PC-3 (cell line): ENCODE results near the gene GPC5. TPM values are rescaled to one million over a fixed set of nuclear protein-coding genes. Genes with fewer than 3 reads are reported as not detected.

Experiments
- ATAC-seq: fragments of 200-7000 bp; cut with Tn5 transposase; 2 replicates; pipeline ENCODE4 v1.9.1; 2020; ENCODE audit warnings: mild to moderate bottlenecking, moderate library complexity
- BruUV-seq: library from RNA; stranded (reverse); fragments of 400-500 nt; replicated peaks from 2 replicates; lab custom pipeline; 2021; lab: Mats Ljungman, UMichigan
- CTCF ChIA-PET: fragments of 300-600 bp; sonication (Branson Sonifier 250); formaldehyde crosslinking; loops from one replicate; lab custom pipeline; 2022; ENCODE audit warnings: antibody characterized with exemption; lab: Charles Lee
- POLR2A ChIA-PET: fragments of 300-600 bp; sonication (Branson Sonifier 250); formaldehyde crosslinking; loops from one replicate; lab custom pipeline; 2022; ENCODE audit warnings: antibody characterized with exemption; ENCODE audit not compliant: unreplicated experiment; lab: Charles Lee
- DNase-seq: peaks from one replicate; pipeline ENCODE4 v3.0.0-alpha.2; 2015
- H2AFZ ChIP-seq: fragments of 300-600 bp; sonication (generic); 2 replicates; pipeline ENCODE4 v1.6.0; 2016; ENCODE audit warnings: antibody characterized with exemption, low read length
- H3F3A ChIP-seq: fragments of 300-600 bp; sonication (generic); one replicate; pipeline ENCODE4 v1.6.0; 2017; ENCODE audit warnings: antibody characterized with exemption, low read length, control low read depth, mild to moderate bottlenecking; ENCODE audit not compliant: unreplicated experiment
- H3K27ac ChIP-seq: fragments of 300-600 bp; sonication (generic); 2 replicates; pipeline ENCODE4 v1.5.1; 2016; ENCODE audit warnings: mild to moderate bottlenecking, low read length
- H3K27me3 ChIP-seq: fragments of 300-600 bp; sonication (generic); 2 replicates; pipeline ENCODE4 v1.6.1; 2016; ENCODE audit warnings: low read length, mixed read lengths
- H3K36me3 ChIP-seq: fragments of 300-600 bp; sonication (generic); 2 replicates; pipeline ENCODE4 v1.6.1; 2016; ENCODE audit warnings: low read depth, mixed run types, low read length, mixed read lengths
- H3K4me1 ChIP-seq: fragments of 300-600 bp; sonication (generic); 2 replicates; pipeline ENCODE4 v1.5.1; 2016; ENCODE audit warnings: low read length; ENCODE audit not compliant: insufficient read depth
- H3K4me2 ChIP-seq: fragments of 300-600 bp; sonication (generic); 2 replicates; pipeline ENCODE4 v1.6.0; 2016; ENCODE audit warnings: low read length
- H3K4me3 ChIP-seq: fragments of 300-600 bp; sonication (generic); 2 replicates; pipeline ENCODE4 v1.5.1; 2016; ENCODE audit warnings: mild to moderate bottlenecking, low read length, mixed read lengths
- H3K79me2 ChIP-seq: fragments of 300-600 bp; sonication (generic); 2 replicates; pipeline ENCODE4 v1.6.1; 2017; ENCODE audit warnings: low read length, mixed read lengths
- H3K9ac ChIP-seq: fragments of 300-600 bp; sonication (generic); 2 replicates; pipeline ENCODE4 v1.6.0; 2016; ENCODE audit warnings: mild to moderate bottlenecking, low read length
- H3K9me2 ChIP-seq: fragments of 300-600 bp; sonication (generic); replicated peaks from 2 replicates; pipeline ENCODE4 v1.6.1; 2016; ENCODE audit warnings: mixed run types, low read length, mixed read lengths
- H3K9me3 ChIP-seq: fragments of 300-600 bp; sonication (generic); 2 replicates; pipeline ENCODE4 v1.6.1; 2016; ENCODE audit warnings: low read length, mixed read lengths
- H4K20me1 ChIP-seq: fragments of 300-600 bp; sonication (generic); 2 replicates; pipeline ENCODE4 v1.6.1; 2016; ENCODE audit warnings: low read length, mixed read lengths
- EZH2 ChIP-seq: fragments of 300-600 bp; sonication (generic); IDR thresholded peaks from one replicate; pipeline ENCODE4 v1.6.1; 2017; ENCODE audit warnings: antibody characterized with exemption, mild to moderate bottlenecking, low read length; ENCODE audit not compliant: unreplicated experiment
- EZH2phosphoT487 ChIP-seq: fragments of 300-600 bp; sonication (generic); IDR thresholded peaks from 2 replicates; pipeline ENCODE4 v1.6.1; 2018; ENCODE audit warnings: mild to moderate bottlenecking, antibody characterized with exemption, low read length, borderline replicate concordance
- intact Hi-C: fragments of 100-400 bp; cut with micrococcal nuclease; formaldehyde crosslinking; loops from 2 replicates; pipeline ENCODE4 v1.9.0; 2023
- total RNA-seq: library from RNA; depleted of rRNA; stranded (reverse); fragments of >200 nt; gene quantifications from 2 replicates; pipeline ENCODE4 v1.2.3, GENCODE V29; 2014
- TF ChIP-seq, protein P1 (sequence below): fragments of 300-600 bp; sonication (generic); conservative IDR thresholded peaks from 2 replicates; pipeline ENCODE4 v1.5.1; 2017; ENCODE audit warnings: antibody characterized with exemption, low read depth, mild to moderate bottlenecking, low read length

Gene GPC5
- total RNA-seq, 1 experiment from 2014 or later = not detected

DNA sequence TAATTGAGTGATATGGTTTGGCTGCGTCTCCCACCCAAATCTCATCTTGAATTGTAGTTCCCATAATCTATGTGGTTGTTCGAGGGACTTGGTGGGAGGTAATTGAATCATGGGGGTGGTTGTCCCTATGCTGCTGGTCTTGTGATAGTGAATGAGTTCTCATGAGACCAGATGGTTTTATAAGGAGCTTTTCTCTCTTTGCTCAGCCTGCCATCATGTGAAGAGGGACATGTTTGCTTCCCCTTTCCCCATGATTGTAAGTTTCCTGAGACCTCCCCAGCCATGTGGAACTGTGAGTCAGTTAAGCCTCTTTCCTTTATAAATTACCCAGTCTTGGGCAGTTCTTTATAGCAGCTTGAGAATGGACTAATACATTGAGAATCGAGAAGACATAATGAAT is 480.1 kb downstream of the GPC5 start:
- no peak overlapping the region for H3K9ac ChIP-seq
- H3K79me2 ChIP-seq = no peaks in the 10 kb centered on the region
- H3F3A ChIP-seq = no peaks in the 10 kb centered on the region
- H3K4me2 ChIP-seq = no peak overlapping the region
- H3K9me2 ChIP-seq = no peaks in the 10 kb centered on the region
- CTCF ChIA-PET = no interaction called here
- intact Hi-C loops = no loop called here
- POLR2A ChIA-PET = no interaction called here
- H3K4me3 ChIP-seq = no peak overlapping the region
- TF ChIP-seq EZH2 (no peak), EZH2phosphoT487 (no peak)
- TF ChIP-seq, protein P1, sequence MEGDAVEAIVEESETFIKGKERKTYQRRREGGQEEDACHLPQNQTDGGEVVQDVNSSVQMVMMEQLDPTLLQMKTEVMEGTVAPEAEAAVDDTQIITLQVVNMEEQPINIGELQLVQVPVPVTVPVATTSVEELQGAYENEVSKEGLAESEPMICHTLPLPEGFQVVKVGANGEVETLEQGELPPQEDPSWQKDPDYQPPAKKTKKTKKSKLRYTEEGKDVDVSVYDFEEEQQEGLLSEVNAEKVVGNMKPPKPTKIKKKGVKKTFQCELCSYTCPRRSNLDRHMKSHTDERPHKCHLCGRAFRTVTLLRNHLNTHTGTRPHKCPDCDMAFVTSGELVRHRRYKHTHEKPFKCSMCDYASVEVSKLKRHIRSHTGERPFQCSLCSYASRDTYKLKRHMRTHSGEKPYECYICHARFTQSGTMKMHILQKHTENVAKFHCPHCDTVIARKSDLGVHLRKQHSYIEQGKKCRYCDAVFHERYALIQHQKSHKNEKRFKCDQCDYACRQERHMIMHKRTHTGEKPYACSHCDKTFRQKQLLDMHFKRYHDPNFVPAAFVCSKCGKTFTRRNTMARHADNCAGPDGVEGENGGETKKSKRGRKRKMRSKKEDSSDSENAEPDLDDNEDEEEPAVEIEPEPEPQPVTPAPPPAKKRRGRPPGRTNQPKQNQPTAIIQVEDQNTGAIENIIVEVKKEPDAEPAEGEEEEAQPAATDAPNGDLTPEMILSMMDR = no peak
- no peak overlapping the region for H3K27ac ChIP-seq
- H3K4me1 ChIP-seq = no peaks in the 10 kb centered on the region
- BruUV-seq = no TSS peak
- H3K27me3 ChIP-seq = no peaks in the 10 kb centered on the region
- no peaks in the 10 kb centered on the region for H3K9me3 ChIP-seq
- no peaks in the 10 kb centered on the region for H3K36me3 ChIP-seq
- no peaks in the 10 kb centered on the region for H4K20me1 ChIP-seq
- no peak overlapping the region for H2AFZ ChIP-seq
- DNase-seq (no peak), ATAC-seq (no peak)

DNA sequence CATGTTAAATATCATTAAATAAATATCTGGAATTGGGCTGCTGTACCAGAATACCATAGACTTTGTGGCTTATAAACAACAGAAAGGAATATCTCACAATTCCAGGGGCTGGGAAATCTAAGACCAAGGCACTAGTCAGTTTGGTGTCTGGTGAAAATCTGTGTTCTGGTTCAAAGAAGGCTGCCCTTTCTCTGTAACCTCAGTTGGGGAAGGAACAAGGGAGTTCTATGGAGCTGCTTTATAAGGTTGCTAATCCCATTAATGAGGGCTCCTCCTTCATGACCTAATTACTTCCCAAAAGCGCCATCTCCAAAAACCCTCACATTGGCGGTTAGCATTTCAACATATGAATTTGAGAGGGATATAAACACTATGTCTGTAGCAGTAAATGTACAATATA is 480.9 kb downstream of the GPC5 start:
- Histone ChIP-seq H4K20me1 (no peaks in the 10 kb centered on the region), H3K27me3 (no peaks in the 10 kb centered on the region), H3K36me3 (no peaks in the 10 kb centered on the region), H3K4me2 (no peak overlapping the region), H3K79me2 (no peaks in the 10 kb centered on the region), H3K4me1 (no peaks in the 10 kb centered on the region), H3K9me3 (no peaks in the 10 kb centered on the region), H3K9me2 (no peaks in the 10 kb centered on the region), H2AFZ (no peak overlapping the region), H3K27ac (no peak overlapping the region), H3F3A (no peaks in the 10 kb centered on the region), H3K4me3 (no peak overlapping the region), H3K9ac (no peak overlapping the region)
- ATAC-seq (no peak), DNase-seq (no peak)
- POLR2A ChIA-PET = no interaction called here
- intact Hi-C loops = no loop called here
- CTCF ChIA-PET = no interaction called here
- TF ChIP-seq EZH2phosphoT487 = no peak
- no peak for TF ChIP-seq EZH2
- TF ChIP-seq, protein P1 = no peak
- BruUV-seq = no TSS peak

DNA sequence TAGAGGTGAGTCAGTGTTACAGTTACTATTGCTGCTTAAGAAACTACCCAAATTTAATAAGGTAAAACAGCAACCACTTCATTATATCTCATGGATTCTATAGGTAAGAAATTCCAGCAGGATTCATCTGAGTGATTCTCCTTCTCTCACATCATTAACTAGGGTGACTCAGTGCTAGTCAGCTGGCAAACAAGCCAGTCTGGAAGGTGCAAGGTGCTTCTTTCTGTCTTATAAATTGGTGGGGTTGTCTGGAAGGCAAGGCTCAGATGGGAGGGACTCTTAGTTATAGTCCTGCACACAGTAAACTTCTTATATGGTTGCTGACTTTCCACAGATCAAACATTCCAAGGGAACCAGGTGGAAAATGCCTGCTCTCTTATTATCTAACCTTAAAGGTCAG is 484.5 kb downstream of the GPC5 start:
- intact Hi-C loops = no loop called here
- no TSS peak for BruUV-seq
- no peaks in the 10 kb centered on the region for H3K9me3 ChIP-seq
- no peaks in the 10 kb centered on the region for H3K4me1 ChIP-seq
- no peaks in the 10 kb centered on the region for H3K36me3 ChIP-seq
- no peaks in the 10 kb centered on the region for H4K20me1 ChIP-seq
- H3K27ac ChIP-seq = no peak overlapping the region
- TF ChIP-seq, protein P1 = no peak
- TF ChIP-seq EZH2phosphoT487 = no peak
- no peak for TF ChIP-seq EZH2
- ChIA-PET CTCF (no interaction called here), POLR2A (no interaction called here)
- H3K9me2 ChIP-seq = no peaks in the 10 kb centered on the region
- no peak overlapping the region for H3K4me3 ChIP-seq
- H3K4me2 ChIP-seq = no peak overlapping the region
- DNase-seq = peak; percentile 9
- H3K9ac ChIP-seq = no peak overlapping the region
- no peaks in the 10 kb centered on the region for H3K27me3 ChIP-seq
- H2AFZ ChIP-seq = no peak overlapping the region
- H3K79me2 ChIP-seq = no peaks in the 10 kb centered on the region
- H3F3A ChIP-seq = no peaks in the 10 kb centered on the region
- ATAC-seq = peak; percentile 53
